Endometrial microvascular endothelial cells (primary cell): ENCODE measurements around the gene SEL1L. TPM values are rescaled to one million over a fixed set of nuclear protein-coding genes. Genes with fewer than 3 reads are reported as not detected.
"Not testable (repeated sequence)": the region's sequence is repeated elsewhere in the genome, so short reads cannot be mapped to it uniquely, and the experiment has no call there.

Experiments
- in situ Hi-C: cut with HindIII; loops from 2 replicates; pipeline ENCODE4 v1.10.0; 2017; ENCODE audit warnings: low sequenced_read_pairs, low pct_unique_long_range_greater_than_20kb; ENCODE audit errors: inconsistent ontology term
- total RNA-seq: library from RNA; depleted of rRNA; stranded (reverse); fragments of >200 nt; gene quantifications from one replicate; pipeline ENCODE4 v1.2.3, GENCODE V29; 2015; ENCODE audit errors: inconsistent ontology term

The SEL1L gene
- 45.3 TPM for total RNA-seq

DNA sequence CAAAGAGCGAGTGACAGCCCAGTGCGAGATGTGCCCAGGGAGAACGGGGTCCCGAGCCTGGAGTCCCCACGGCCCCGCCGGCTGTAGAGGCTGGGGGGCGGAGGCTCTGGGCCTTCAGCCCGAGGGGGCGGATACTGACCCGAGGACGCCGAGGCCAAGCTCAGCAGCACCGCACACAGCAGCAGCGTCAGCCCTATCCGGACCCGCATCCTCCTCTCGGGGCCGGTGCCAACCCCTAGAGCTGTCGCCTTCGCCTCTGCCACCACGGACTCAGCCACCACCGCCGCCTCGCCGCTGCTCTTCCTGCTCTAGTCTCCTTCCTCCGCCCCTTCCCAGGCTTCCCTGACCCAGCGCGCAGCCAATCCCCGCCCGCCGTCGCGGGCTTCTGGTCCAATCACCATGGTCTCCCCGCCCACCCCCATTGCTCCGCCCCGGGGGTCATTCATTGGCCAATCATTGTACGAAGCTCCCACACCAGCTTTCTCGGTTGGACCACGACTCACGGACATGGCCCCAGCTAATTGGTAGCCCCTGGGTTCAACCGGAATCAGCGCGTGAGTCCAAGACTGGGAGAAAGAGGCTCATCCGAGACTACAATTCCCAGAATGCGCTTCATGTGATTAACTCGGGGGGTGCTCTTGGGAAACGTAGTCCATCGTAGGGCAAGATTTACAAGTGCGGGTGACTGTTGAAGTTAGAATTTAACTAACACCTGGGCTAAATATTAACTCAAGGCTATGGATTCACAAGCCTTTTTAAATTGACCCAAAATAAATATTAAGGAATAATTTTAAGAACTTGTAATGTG, at the start of gene SEL1L:
Gene SEL1L (minus strand): TSS at position 318 of the 808 bp plus-strand sequence. CDS start 109 bp downstream, at position 209.
- in situ Hi-C loops, result no loop called here

DNA sequence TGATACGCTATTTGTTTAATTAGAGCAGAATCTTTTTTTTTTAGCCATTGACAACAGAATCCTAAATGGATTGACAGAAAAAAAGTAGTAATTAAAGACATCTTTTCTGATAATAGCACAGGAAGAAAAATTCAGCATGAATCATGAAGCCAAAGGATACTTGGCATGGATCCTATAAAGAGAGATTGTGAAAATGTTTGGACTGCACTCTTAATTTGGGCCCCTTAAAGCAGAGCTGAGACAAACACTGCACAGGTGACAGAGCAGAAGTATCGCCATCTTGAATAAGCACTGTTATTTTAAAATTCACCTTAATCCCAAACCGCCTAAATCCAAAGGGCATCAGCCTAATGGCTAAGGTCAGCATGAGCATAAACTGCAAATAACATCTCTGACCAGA, 48.8 kb upstream of the SEL1L start:
- in situ Hi-C loops, result no loop called here

GRCh38 chr14:81579115-81579514, 45.5 kb upstream of the SEL1L start:
- in situ Hi-C loops, result no loop called here

DNA sequence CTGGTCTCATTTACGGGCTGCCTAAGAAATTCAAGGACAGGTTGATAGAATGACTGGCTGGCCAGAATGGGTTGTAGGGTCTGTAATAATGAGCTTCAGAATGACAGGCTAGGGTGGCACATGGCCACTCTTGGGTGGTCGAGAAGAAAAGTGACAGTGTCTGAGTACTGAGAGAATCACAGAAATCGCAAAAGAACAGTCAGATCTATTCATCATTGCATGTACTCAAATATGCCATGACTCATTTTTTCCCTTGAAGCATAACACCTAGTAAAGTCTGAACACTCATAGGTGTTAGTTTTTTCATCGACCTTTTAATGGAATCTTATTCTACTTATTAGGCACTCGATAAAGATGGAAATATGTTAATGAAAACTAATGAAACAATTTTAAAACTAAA, 37.8 kb upstream of the SEL1L start:
- in situ Hi-C loops, result no loop called here

GRCh38 chr14:81567302-81567701, 33.6 kb upstream of the SEL1L start:
- in situ Hi-C loops, result no loop called here

GRCh38 chr14:81565441-81566290, 32.0 kb upstream of the SEL1L start:
- in situ Hi-C loops, result no loop called here

GRCh38 chr14:81562818-81563217, 29.2 kb upstream of the SEL1L start:
- in situ Hi-C loops, result no loop called here

DNA sequence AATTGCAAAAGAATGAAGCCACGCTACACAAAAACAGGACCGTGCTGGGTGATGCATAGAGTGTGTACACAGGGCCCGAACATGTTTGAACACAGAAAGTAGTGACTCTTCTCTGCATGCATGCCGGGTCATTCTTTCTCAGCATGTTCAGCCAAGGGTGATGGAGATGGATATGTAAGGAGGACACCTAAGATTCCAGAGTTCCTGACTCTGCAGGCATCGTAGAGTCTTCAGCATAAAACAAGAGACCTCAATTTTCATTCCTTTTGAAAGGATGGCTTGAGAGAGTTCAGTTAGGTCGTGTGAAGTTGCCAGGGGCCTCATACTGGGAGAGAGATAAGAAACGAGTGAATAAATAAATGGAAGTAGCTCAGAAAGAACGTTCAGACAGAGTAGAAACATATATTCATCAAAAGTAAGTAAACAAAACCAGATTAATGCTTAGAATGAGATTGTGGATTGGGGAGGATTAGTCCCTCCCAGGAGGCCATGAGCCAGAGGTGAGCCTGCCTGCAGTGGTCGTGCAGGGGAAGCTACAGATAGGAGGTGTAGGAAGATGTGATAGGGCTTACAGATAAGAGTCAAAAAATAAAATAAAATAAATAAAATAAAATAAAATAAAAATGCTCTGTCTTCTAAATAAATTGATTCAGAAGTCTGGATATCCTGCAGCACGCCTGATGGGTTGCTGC, 27.6 kb upstream of the SEL1L start:
- in situ Hi-C loops, result no loop called here

DNA sequence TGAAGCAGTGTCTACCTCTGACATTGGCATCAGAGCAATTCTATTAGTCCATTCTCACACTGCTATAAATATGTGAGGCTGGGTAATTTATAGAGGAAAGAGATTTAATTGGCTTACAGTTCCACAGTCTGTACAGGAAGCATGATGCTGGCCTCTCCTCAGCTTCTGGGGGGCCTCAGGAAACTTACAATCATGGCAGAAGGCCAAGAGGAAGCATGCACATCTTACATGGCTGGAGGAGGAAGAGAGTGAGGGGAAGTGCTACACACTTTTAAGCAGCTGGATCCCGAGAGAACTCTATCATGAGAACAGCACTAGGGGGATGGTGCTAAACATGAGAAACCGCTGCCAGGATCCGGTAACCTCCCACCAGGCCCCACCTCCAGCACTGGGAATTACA, 25.7 kb upstream of the SEL1L start:
- in situ Hi-C loops, result no loop called here

DNA sequence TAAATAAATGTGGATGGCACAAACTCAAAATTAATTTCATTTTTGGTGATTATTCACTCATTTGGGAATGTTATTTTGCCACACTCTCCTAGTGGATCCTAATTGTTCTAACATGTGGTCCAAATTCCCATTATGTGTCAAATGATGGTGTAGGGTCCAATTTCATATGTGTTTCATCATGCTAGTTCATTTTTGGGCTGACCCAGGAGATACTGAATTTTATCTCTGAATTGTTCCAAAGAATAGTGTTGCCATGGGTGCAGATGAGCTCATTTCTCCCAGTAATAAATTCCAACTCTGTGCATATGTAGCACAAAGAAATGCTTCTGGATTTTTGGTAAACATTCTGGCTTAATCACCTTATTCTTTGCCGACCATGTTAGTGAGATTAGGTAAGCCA, 23.5 kb upstream of the SEL1L start:
- in situ Hi-C loops, result no loop called here

- in situ Hi-C loops, result no loop called here
Measured at GRCh38 chr14:81555684-81556083, 22.0 kb upstream of the SEL1L start.

- in situ Hi-C loops, result no loop called here
Measured at GRCh38 chr14:81555051-81555450, 21.4 kb upstream of the SEL1L start.

GRCh38 chr14:81551471-81551870, 17.8 kb upstream of the SEL1L start:
- in situ Hi-C loops, result no loop called here

DNA sequence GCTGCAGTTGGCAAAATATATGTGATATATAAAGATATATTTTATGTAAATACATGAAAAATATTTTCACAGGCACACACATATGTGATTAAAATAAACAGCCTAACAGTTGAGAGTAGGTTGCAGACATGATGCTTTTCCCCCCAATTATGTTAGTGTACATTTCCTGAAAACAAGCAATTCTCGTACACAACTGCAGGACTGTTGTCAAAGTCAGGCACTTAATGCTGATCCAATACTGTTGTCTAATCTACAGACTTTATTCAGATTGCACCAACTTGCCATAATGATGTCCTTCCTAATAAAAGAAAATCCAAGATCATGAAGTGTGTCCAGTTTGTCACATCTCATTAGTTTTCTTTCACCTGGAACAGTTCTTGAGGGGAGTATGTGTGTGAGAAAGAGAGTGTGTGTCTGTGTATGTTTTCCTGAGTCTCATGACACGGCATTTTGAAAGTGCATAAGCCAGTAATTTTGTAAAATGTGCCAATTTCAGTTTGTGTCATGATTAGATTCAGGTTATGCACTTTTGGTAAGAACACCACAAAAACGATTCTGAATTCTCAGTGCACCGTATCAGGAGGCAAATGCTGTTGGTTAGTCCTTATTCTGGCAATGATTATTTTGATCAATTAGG, 16.5 kb upstream of the SEL1L start:
- in situ Hi-C loops, result no loop called here

- in situ Hi-C loops, result not testable (repeated sequence)
Measured at GRCh38 chr14:81541206-81541605, 7.6 kb upstream of the SEL1L start.

GRCh38 chr14:81537193-81537592, 3.5 kb upstream of the SEL1L start:
- in situ Hi-C loops, result no loop called here

- in situ Hi-C loops, result no loop called here
Measured at GRCh38 chr14:81536241-81536771, 2.7 kb upstream of the SEL1L start.

GRCh38 chr14:81535396-81536164, 1.9 kb upstream of the SEL1L start:
- in situ Hi-C loops, result no loop called here
